T47D (cell line): ENCODE data around the gene RIPOR2.

Experiments used
- DNase-seq, 2 experiments: peaks; one replicate each; pipeline versions ENCODE4 v3.0.0 to v3.0.0-alpha.2; 2011 to 2012; ENCODE audit warnings: low read depth in 1 of 2, low spot score in 1 of 2
- JUND ChIP-seq: IDR thresholded peaks from 2 replicates; pipeline ENCODE4 v1.6.1; 2012; ENCODE audit warnings: low read depth
- in situ Hi-C: cut with HindIII; loops from 2 replicates; pipeline ENCODE4 v1.10.0; 2016; ENCODE audit warnings: low sequenced_read_pairs, low pct_unique_long_range_greater_than_20kb

RIPOR2 gene

GRCh38 chr6:24849713-24850112, 86.0 kb downstream of the RIPOR2 start:
- DNase-seq = no peak
- no peak for TF ChIP-seq JUND
- in situ Hi-C loops = no loop called here

- no peak for DNase-seq
- in situ Hi-C loops = no loop called here
- no peak for TF ChIP-seq JUND
These were observed 87.3 kb downstream of the RIPOR2 start for GRCh38 chr6:24848461-24848860.

GRCh38 chr6:24847402-24847801, 88.4 kb downstream of the RIPOR2 start:
- in situ Hi-C loops = no loop called here
- no peak for TF ChIP-seq JUND
- DNase-seq = no peak

- no peak for TF ChIP-seq JUND
- DNase-seq = no peak
- in situ Hi-C loops = no loop called here
These were observed 90.2 kb downstream of the RIPOR2 start for GRCh38 chr6:24845578-24845977.

GRCh38 chr6:24844903-24845302, 90.9 kb downstream of the RIPOR2 start:
- in situ Hi-C loops = no loop called here
- no peak for TF ChIP-seq JUND
- DNase-seq = no peak

- in situ Hi-C loops = no loop called here
- no peak for DNase-seq
- no peak for TF ChIP-seq JUND
These were observed 91.7 kb downstream of the RIPOR2 start for GRCh38 chr6:24844061-24844460.

GRCh38 chr6:24840187-24840586, 95.6 kb downstream of the RIPOR2 start:
- in situ Hi-C loops = no loop called here
- TF ChIP-seq JUND = no peak
- peak in 1 of 2 experiments; percentile 6 for DNase-seq

GRCh38 chr6:24838994-24839393, 96.8 kb downstream of the RIPOR2 start:
- no peak for TF ChIP-seq JUND
- no peak for DNase-seq
- in situ Hi-C loops = no loop called here

- TF ChIP-seq JUND = no peak
- in situ Hi-C loops = no loop called here
- no peak for DNase-seq
These were observed 97.7 kb downstream of the RIPOR2 start for GRCh38 chr6:24838081-24838480.

GRCh38 chr6:24836109-24836508, 99.7 kb downstream of the RIPOR2 start:
- in situ Hi-C loops = no loop called here
- no peak for DNase-seq
- no peak for TF ChIP-seq JUND

GRCh38 chr6:24833711-24834386, 101.9 kb downstream of the RIPOR2 start:
- in situ Hi-C loops = no loop called here
- TF ChIP-seq JUND = no peak
- no peak for DNase-seq

GRCh38 chr6:24832794-24833193, 103.0 kb downstream of the RIPOR2 start:
- in situ Hi-C loops = no loop called here
- TF ChIP-seq JUND = no peak
- DNase-seq = no peak

GRCh38 chr6:24831771-24832716, 103.7 kb downstream of the RIPOR2 start:
- in situ Hi-C loops = no loop called here
- TF ChIP-seq JUND = no peak
- DNase-seq = peak; percentile 9 to 42
